HG02678 (cell line): ENCODE results near the gene A1CF.
"Not testable (repeated sequence)": the region's sequence is repeated elsewhere in the genome, so short reads cannot be mapped to it uniquely, and the experiment has no call there.

ENCODE experiments used
- ATAC-seq: cut with Tn5 transposase; IDR thresholded peaks from one replicate; pipeline ENCODE4 v1.9.1; 2021; ENCODE audit warnings: mild to moderate bottlenecking, moderate library complexity; ENCODE audit not compliant: unreplicated experiment

Gene A1CF

GRCh38 chr10:50794490-50794889 is 90.9 kb downstream of the A1CF start:
- no peak for ATAC-seq

DNA sequence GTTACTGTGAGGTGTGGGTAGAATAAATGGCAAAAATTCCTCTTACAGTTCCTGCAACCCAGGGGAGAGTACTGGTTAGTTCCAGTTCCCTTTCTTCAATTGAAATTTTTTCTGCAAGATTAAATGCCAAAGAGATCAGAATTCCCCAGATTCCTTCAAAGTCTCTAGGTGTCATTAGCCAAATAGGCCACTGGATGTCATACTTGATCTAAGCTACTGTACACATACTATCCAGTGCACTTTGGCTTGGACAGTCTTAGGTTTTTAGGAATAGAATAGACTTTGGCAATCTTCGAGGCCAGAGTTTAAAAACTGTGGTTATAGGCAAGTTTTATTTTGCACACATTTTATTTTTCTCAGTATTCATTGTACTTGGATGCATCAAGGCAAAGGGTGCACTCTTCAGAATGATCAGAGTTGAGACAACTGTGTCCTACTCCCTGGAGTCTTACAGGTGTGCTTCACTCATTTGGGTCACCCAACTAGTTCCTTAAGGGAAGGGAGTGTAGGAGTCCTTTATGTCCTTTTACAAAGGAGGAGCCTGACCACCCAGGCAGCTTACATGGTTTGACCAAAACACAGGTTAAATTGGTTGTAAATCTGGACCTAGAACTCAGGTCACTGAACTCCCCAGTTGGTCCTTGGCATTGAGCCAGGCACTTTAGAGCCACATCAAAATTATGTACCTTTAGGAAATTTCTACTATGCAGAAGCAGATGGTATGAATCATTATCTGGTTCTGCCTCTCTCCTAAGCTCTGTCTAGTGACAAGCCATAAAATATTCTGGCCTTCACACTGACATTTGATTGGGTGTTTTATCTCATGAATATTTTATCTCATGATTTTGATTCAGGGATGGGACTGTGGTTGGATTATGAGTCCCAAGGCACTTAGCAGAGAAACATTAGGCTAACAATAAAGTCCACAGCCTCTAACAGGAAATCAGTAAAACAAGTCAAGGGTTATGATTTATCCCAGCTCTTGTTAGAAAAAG is 96.2 kb downstream of the A1CF start:
- ATAC-seq = no peak

GRCh38 chr10:50787962-50788361 is 97.5 kb downstream of the A1CF start:
- not testable (repeated sequence) for ATAC-seq

GRCh38 chr10:50782017-50782416 is 103.4 kb downstream of the A1CF start:
- not testable (repeated sequence) for ATAC-seq

GRCh38 chr10:50780036-50780435 is 105.4 kb downstream of the A1CF start:
- not testable (repeated sequence) for ATAC-seq

DNA sequence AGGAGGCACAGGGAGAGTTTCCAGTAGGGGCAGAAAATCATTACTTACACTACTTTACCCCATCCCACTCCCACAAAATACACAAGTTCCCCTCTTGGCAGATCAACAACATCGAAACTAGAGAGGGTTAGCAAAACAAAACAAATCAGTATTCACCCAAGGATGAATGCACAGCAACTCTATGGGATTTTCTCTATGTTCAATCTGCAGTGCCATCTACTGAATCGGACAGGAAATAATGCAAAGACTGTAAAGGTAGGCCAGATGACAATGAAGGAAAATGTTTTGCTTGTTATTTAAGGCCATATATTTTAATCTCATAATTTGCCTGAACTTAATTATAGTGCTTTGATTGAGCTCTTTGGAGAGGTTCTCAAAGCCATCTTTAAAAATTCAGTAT is 110.6 kb downstream of the A1CF start:
- ATAC-seq = not testable (repeated sequence)

DNA sequence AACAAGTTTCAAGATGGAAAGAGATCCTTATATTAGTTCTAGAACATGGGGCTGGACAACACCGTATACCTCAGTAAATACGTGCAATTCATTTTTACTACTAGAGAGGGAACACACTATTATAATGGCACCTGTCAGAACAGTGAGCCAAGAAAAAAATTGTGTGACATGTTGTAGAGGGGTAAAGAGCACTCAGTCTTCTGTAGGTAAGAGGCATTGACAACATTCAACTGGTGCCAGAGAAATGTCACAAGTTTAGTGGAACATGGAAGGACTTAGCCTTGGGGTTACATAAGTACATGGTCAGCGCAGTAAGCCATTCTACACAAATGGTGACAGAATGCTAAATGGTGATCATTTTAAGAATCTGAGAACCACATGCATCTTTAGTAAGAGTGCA is 113.4 kb downstream of the A1CF start:
- not testable (repeated sequence) for ATAC-seq

- ATAC-seq = not testable (repeated sequence)
Observed at GRCh38 chr10:50766774-50767513, 118.5 kb downstream of the A1CF start.
